ENCODE results near the gene TECPR2. TPM values are rescaled to one million over a fixed set of nuclear protein-coding genes. Genes with fewer than 3 reads are reported as not detected.
"Not testable (repeated sequence)": the region's sequence is repeated elsewhere in the genome, so short reads cannot be mapped to it uniquely, and the experiment has no call there.

The TECPR2 gene
- total RNA-seq, 2 experiments from 2014 or later, result 4.8 to 5.7 TPM

- H3K27ac Mint-ChIP-seq, result no peak overlapping the region
- H3K9me3 Mint-ChIP-seq, result no peaks in the 10 kb centered on the region
Measured at GRCh38 chr14:102516531-102517391, 154.0 kb downstream of the TECPR2 start.

GRCh38 chr14:102517392-102518062 lies 154.8 kb downstream of the TECPR2 start:
- Mint-ChIP-seq H3K9me3 (no peaks in the 10 kb centered on the region), H3K4me3 (peak overlapping the region; percentile 72), H3K4me1 (peaks cover 4% of the 10 kb centered on the region), H3K36me3 (no peaks in the 10 kb centered on the region), H3K27me3 (peaks cover 16% of the 10 kb centered on the region), H3K27ac (no peak overlapping the region)
- no peak for DNase-seq

More at GRCh38 chr14:102516531-102517391, 154.0 kb downstream of the TECPR2 start:
- DNase-seq, result peak; percentile 72
- peaks cover 16% of the 10 kb centered on the region for H3K27me3 Mint-ChIP-seq
- peak overlapping the region; percentile 68 for H3K4me3 Mint-ChIP-seq
- H3K36me3 Mint-ChIP-seq, result no peaks in the 10 kb centered on the region
- peaks cover 4% of the 10 kb centered on the region for H3K4me1 Mint-ChIP-seq

- no peak overlapping the region for H3K27ac Mint-ChIP-seq
Measured at GRCh38 chr14:102518063-102518648, 155.4 kb downstream of the TECPR2 start.

GRCh38 chr14:102519709-102520108 lies 157.0 kb downstream of the TECPR2 start:
- Mint-ChIP-seq H3K4me1 (peaks cover 17% of the 10 kb centered on the region), H3K27me3 (peaks cover 16% of the 10 kb centered on the region)
- not testable (repeated sequence) for H3K27ac Mint-ChIP-seq, H3K4me3 Mint-ChIP-seq, H3K9me3 Mint-ChIP-seq, H3K36me3 Mint-ChIP-seq, DNase-seq

More at GRCh38 chr14:102518063-102518648, 155.4 kb downstream of the TECPR2 start:
- no peak for DNase-seq
- Mint-ChIP-seq H3K36me3 (no peaks in the 10 kb centered on the region), H3K4me3 (no peak overlapping the region), H3K9me3 (no peaks in the 10 kb centered on the region), H3K27me3 (peaks cover 16% of the 10 kb centered on the region), H3K4me1 (peaks cover 8% of the 10 kb centered on the region)

GRCh38 chr14:102523200-102523568 lies 160.4 kb downstream of the TECPR2 start:
- no peaks in the 10 kb centered on the region for H3K36me3 Mint-ChIP-seq
- H3K27me3 Mint-ChIP-seq, result peaks cover 3% of the 10 kb centered on the region
- no peak overlapping the region for H3K27ac Mint-ChIP-seq
- H3K9me3 Mint-ChIP-seq, result no peaks in the 10 kb centered on the region
- H3K4me1 Mint-ChIP-seq, result peaks cover 25% of the 10 kb centered on the region
- peak overlapping the region; percentile 52 for H3K4me3 Mint-ChIP-seq
- no peak for DNase-seq

GRCh38 chr14:102523569-102524450 lies 161.1 kb downstream of the TECPR2 start:
- peak overlapping the region; percentile 52 for H3K4me3 Mint-ChIP-seq
- H3K27ac Mint-ChIP-seq, result no peak overlapping the region
- no peaks in the 10 kb centered on the region for H3K9me3 Mint-ChIP-seq
- no peak for DNase-seq
- no peaks in the 10 kb centered on the region for H3K36me3 Mint-ChIP-seq
- H3K4me1 Mint-ChIP-seq, result peaks cover 25% of the 10 kb centered on the region
- no peaks in the 10 kb centered on the region for H3K27me3 Mint-ChIP-seq

GRCh38 chr14:102524451-102525218 lies 161.9 kb downstream of the TECPR2 start:
- Mint-ChIP-seq H3K27me3 (no peaks in the 10 kb centered on the region), H3K4me1 (peaks cover 25% of the 10 kb centered on the region), H3K4me3 (peak overlapping the region; percentile 81), H3K36me3 (no peaks in the 10 kb centered on the region), H3K27ac (peak overlapping the region; percentile 76), H3K9me3 (no peaks in the 10 kb centered on the region)
- peak; percentile 98 for DNase-seq

- H3K4me1 Mint-ChIP-seq, result peaks cover 25% of the 10 kb centered on the region
- DNase-seq, result peak; percentile 38
- H3K9me3 Mint-ChIP-seq, result no peaks in the 10 kb centered on the region
- peak overlapping the region; percentile 81 for H3K4me3 Mint-ChIP-seq
- H3K27ac Mint-ChIP-seq, result peak overlapping the region; percentile 76
- H3K36me3 Mint-ChIP-seq, result no peaks in the 10 kb centered on the region
- H3K27me3 Mint-ChIP-seq, result no peaks in the 10 kb centered on the region
Measured at GRCh38 chr14:102525219-102525928, 162.6 kb downstream of the TECPR2 start.

GRCh38 chr14:102525929-102526497 lies 163.3 kb downstream of the TECPR2 start:
- Mint-ChIP-seq H3K27me3 (no peaks in the 10 kb centered on the region), H3K27ac (peak overlapping the region; percentile 50), H3K4me3 (peak overlapping the region; percentile 81), H3K4me1 (peaks cover 25% of the 10 kb centered on the region), H3K36me3 (no peaks in the 10 kb centered on the region), H3K9me3 (no peaks in the 10 kb centered on the region)
- no peak for DNase-seq

- Mint-ChIP-seq H3K4me1 (peaks cover 18% of the 10 kb centered on the region), H3K27me3 (no peaks in the 10 kb centered on the region), H3K27ac (no peak overlapping the region), H3K9me3 (no peaks in the 10 kb centered on the region), H3K4me3 (no peak overlapping the region), H3K36me3 (no peaks in the 10 kb centered on the region)
- DNase-seq, result no peak
Measured at GRCh38 chr14:102528431-102529170, 165.9 kb downstream of the TECPR2 start.

GRCh38 chr14:102530828-102531478 lies 168.2 kb downstream of the TECPR2 start:
- no peaks in the 10 kb centered on the region for H3K9me3 Mint-ChIP-seq
- no peaks in the 10 kb centered on the region for H3K36me3 Mint-ChIP-seq
- peaks cover under 1% of the 10 kb centered on the region for H3K4me1 Mint-ChIP-seq
- H3K27me3 Mint-ChIP-seq, result no peaks in the 10 kb centered on the region
- no peak overlapping the region for H3K27ac Mint-ChIP-seq
- no peak for DNase-seq
- H3K4me3 Mint-ChIP-seq, result no peak overlapping the region

GRCh38 chr14:102532204-102532658 lies 169.5 kb downstream of the TECPR2 start:
- no peak overlapping the region for H3K4me3 Mint-ChIP-seq
- H3K27ac Mint-ChIP-seq, result no peak overlapping the region
- no peaks in the 10 kb centered on the region for H3K27me3 Mint-ChIP-seq
- H3K4me1 Mint-ChIP-seq, result no peaks in the 10 kb centered on the region
- DNase-seq, result no peak
- no peaks in the 10 kb centered on the region for H3K36me3 Mint-ChIP-seq
- H3K9me3 Mint-ChIP-seq, result no peaks in the 10 kb centered on the region

Measured in activated naive CD8-positive, alpha-beta T cell treated with anti-CD3 and anti-CD28 coated beads for 36 hours (primary cell).